GM12892 (cell line): ENCODE data around the gene FRMD4B.
A peak's percentile ranks its signal among the peaks of the same experiment; 100 is the strongest.

ENCODE experiments used
- DNase-seq: peaks from one replicate; pipeline ENCODE4 v3.0.0; 2011; ENCODE audit not compliant: insufficient read length
- FAIRE-seq: peaks from 2 replicates; lab custom pipeline; 2011; peaks lifted over from hg19 to GRCh38; lab: Jason Lieb, UNC
- POLR2A ChIP-seq: IDR thresholded peaks from 2 replicates; pipeline ENCODE4 v1.6.1; 2011; ENCODE audit warnings: low read depth, low read length, control low read depth
- POLR2AphosphoS5 ChIP-seq: IDR thresholded peaks from 2 replicates; pipeline ENCODE4 v1.6.1; 2011; ENCODE audit warnings: low read depth, low read length, control low read depth
- TAF1 ChIP-seq: IDR thresholded peaks from 2 replicates; pipeline ENCODE4 v1.6.1; 2011; ENCODE audit warnings: low read depth, mild to moderate bottlenecking, control low read depth, low read length, borderline replicate concordance

The FRMD4B gene

DNA sequence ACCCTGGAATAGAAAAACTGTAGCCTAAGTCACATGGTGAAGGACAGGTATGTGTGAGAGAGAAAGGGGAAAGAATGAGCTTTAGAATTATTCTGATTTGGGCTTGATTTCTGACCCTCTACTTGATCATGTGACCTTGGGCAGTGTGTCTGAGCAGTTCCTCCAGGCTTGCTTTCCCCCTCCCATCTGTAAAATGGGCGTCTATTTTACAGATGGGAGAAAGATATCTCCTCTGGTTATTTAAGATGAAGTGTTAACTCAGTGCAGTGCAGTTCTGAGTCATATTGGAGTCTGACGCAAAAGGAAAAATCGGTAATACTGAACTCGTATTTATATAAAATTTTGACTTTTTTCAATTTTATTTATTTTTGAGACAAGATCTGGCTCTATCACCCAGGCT, 225.4 kb downstream of the FRMD4B start:
- no peak for FAIRE-seq
- DNase-seq, result no peak
- no peak for TF ChIP-seq POLR2AphosphoS5
- no peak for TF ChIP-seq POLR2A
- TF ChIP-seq TAF1, result no peak

DNA sequence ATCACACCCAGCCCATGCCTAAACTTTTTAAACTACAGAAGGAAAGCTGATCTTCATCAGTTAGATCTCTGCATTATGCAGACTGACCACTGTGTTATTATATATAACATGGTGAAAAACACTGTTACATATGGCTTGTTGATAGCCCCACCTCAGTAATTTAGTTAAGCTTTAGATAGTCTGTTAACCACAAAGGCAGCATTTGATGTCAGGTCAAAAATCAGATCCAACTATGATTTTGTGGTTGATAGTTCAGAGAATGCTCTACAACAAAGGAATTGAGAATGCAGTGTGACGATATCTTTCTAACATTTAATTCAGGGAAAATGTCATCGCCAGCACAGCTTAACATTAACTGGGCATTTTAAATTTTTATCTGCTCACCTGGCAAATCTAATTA, 225.8 kb downstream of the FRMD4B start:
- DNase-seq (no peak), FAIRE-seq (no peak)
- no peak for TF ChIP-seq POLR2A

DNA sequence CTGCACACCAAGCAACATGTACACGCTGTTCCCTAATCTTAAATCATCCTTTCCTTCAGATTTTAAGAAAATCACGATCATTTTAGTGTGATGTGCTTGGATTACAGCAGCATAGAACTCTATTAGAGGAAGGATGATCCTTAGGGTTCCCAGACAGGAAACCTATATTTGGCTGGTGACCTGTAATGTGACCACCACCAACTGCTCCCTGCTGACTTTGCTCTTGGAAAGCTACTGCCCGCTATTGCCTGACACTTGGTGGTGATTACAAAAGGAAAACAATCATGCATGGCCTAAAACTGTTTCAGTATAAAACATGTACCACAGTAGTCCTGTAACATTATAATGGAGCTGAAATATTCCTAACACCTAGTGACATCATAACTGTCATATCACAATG, 236.3 kb downstream of the FRMD4B start:
- FAIRE-seq (no peak), DNase-seq (no peak)
- TF ChIP-seq POLR2AphosphoS5 (no peak), POLR2A (no peak), TAF1 (no peak)

DNA sequence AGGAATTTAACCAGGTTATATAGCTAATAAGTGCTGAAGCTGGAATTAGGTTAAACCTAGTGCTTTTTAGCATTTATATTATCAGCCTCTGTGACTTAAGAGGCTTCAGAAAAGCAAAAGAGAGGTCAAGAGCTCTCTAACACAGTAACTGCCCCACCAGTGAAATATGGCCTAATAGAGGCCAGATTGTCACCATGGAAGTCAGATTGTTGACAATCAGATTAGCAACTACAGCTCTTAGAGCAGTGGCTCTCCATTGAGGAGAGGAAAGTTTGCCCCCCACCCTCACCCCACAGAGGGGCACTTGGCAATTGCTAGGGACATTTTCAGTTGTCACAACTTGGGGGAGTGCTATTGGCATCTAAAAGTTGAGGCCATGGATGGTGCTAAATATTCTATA, 240.2 kb downstream of the FRMD4B start:
- FAIRE-seq, result no peak
- no peak for TF ChIP-seq POLR2A
- TF ChIP-seq TAF1, result no peak
- no peak for TF ChIP-seq POLR2AphosphoS5
- no peak for DNase-seq

DNA sequence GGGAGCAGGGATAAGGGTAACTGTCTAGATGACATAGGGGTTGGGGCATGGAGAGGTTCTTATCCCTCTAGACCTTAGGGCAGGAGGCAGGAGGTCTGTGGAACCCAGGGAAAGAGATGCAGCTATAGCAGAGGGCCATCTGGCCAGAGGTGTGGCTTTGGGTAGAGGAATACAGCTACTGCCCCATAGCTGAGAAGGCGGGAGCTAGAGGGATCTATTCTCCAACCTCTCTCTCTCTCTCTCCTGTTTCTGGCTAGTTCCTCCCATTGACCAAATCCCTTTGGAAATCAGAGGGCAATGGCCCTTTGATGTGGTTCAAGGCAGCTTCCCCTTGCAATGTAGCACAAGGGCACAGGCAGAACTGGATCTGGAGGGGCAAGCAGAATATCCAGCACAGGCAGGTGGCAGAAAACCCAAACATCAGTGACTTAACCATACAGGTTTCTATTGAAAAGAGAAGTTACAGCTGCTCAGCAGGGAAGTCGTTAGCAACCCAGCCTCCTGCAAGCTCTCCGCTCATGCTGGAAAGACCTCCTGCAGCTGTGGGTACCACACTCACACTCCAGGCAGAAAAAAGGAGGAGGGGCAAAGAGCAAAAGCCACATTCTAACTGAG, 241.2 kb downstream of the FRMD4B start:
- TF ChIP-seq POLR2A (no peak), POLR2AphosphoS5 (no peak), TAF1 (no peak)
- DNase-seq (no peak), FAIRE-seq (no peak)

DNA sequence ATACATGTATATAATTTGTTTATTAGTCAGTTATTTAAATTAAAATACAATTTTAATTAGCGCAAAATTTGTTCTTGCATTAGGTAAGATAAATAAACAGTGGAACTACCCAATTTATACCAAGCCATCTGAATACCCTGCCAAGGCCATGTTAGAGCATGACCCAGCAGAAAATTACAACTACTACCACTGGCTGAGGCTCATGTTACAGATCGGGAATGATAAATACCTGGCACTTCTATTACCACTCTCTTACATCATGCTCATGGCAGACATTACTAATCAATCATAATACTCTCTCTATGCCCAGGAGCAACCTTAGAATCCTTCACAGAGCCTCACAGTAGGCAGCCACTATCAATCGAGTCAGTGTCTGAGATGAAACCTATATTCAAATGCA, 242.3 kb downstream of the FRMD4B start:
- DNase-seq, result no peak
- FAIRE-seq, result no peak
- no peak for TF ChIP-seq POLR2AphosphoS5
- TF ChIP-seq POLR2A, result no peak
- TF ChIP-seq TAF1, result no peak

DNA sequence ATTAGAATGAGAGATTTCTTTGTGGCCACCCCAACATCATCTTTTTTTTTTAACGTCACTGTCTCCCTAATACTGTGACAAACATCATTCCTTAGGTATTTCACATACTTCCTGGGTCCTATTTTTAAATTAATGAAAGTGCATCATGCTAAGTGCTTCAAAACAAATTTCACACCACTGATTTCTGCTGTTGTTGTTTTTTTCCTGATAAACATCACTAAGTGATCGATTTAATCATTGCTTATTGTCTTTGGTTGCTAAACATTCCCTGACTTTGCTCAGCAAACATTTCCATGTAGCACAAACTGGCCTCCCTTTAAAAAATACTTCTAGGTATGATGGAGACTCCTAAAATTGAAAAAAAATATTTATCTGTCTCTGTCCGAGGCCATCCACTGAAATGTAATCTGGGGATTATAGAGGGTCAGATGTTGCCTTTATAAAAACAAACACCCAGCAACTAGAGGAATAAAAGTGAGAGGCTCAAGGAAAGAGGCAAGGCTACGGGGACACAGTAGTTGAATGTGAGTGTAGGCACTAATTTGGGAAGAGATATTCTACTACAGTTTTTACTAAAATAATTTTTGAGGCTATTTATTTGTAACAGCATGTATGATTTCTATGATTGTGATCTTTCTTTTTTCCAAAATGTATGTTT, 243.0 kb downstream of the FRMD4B start:
- TF ChIP-seq TAF1 (no peak), POLR2AphosphoS5 (no peak), POLR2A (no peak)
- DNase-seq (no peak), FAIRE-seq (no peak)

DNA sequence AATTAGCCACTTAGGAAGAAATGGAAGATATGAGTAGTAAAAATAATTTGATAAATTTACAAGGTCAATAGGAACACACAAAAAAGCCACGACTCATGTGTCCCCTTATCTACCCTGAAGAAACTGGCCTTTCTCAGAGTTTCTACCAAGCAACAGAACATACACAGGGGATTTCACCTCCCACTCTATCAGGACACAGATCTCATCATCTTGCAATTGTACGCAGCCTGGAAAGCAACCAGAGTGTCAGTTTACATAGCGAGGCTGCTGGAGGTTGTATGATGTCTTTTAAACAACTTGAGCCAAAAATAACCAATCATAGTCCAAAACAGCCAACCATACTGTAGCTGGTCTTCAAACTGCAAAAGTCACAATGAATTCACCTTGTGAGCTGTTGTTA, 243.8 kb downstream of the FRMD4B start:
- FAIRE-seq (no peak), DNase-seq (no peak)
- TF ChIP-seq POLR2A, result no peak
- TF ChIP-seq POLR2AphosphoS5, result no peak
- no peak for TF ChIP-seq TAF1

DNA sequence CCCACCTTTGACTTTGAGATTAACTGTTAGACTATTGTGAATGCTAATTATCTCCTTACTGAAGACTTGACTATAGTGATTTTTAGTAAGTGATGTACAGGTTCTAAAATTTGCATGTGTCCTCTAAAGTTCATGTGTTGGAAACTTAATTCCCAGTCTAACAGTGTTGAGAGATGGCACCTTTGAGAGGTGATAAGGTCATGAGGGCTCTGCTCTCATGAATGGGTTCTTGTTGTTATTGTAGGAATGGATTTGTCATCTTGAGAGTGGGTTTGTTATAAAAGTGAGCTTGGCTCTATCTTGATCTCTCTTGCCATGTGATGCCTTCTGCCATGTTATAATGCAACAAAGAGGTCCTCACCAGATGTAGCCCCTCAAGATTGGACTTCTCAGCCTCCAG, 244.6 kb downstream of the FRMD4B start:
- FAIRE-seq, result no peak
- no peak for TF ChIP-seq POLR2AphosphoS5
- no peak for TF ChIP-seq TAF1
- no peak for TF ChIP-seq POLR2A
- DNase-seq, result no peak

DNA sequence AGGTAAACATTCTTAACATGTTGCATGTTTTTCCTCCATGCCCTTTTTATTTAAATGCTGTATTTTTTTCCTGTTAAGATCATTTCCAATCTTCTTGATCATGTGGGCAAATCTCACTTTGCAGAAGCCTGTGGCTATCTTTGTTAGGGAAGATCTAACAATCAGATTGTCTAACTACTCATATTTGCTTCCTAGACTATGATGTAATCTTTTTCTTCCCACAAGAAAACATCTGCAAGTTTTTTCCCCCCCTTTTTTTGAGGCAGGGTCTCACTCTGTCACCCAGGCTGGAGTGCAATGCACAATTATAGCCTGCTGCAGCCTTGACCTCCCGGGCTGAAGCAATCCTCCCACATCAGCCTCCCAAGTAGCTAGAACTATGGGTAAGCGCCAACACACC, 248.5 kb downstream of the FRMD4B start:
- no peak for TF ChIP-seq TAF1
- no peak for TF ChIP-seq POLR2A
- TF ChIP-seq POLR2AphosphoS5, result no peak
- DNase-seq, result no peak
- FAIRE-seq, result no peak

DNA sequence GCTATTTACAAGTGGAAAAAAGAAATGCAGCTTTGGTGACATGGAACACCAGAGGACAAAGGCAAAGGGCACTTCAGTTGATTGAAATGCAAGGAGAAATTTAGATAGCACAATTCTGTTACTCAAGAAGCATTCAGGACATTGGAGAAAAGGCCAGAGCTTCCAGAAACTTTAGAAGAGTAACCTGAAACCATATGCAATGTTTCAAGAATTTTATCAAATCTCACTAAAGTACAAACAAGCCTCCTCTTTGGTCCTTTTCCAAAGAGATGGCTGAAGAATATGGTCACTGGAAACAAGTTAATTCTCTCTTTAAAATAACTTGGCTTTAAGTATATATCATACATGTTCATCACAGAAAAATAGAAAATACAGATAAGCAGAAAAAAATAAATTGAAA, 248.9 kb downstream of the FRMD4B start:
- TF ChIP-seq POLR2A (no peak), POLR2AphosphoS5 (no peak), TAF1 (no peak)
- FAIRE-seq (no peak), DNase-seq (no peak)

DNA sequence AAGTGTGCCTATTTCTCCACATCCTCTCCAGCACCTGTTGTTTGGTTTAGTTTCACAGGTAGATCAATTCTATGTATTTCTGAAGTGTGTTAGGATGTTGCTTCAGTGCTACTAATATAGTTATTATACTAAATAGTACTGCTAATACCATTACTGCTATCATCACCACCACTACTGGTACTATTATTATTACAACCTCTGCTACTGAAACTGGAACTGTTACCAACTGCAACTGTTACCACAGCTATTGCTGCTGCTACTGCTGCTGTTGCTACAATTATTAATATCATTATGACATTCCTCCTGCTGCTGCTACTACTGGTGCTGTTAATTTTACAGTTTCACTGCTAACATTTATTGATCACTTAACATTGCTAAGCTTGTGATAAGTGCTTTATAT, 255.2 kb downstream of the FRMD4B start:
- TF ChIP-seq POLR2AphosphoS5, result no peak
- TF ChIP-seq TAF1, result no peak
- no peak for TF ChIP-seq POLR2A
- no peak for DNase-seq
- FAIRE-seq, result peak; percentile 14
